ENCODE data around the gene MIAT.

DNA sequence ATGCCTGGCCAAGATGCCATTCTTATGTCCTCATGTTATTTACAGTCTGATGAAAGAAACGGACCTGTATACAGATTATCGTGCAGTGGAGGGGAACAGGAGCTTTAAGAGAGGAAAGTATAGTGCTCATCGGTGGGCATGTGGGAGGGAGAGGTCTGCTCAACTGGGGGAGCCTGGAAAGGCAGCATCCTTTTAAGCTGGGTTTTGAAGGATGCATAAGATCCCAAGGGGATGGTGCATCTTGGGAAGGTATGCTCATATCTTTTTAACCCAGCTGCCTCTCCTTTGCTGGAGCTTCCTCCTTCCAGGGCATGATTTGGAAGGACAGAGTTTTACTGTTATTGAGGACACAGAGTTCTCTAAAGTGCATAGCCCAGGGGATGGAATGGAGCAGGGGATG is 34.8 kb downstream of the MIAT start:
- TF ChIP-seq CTCF (conservative IDR thresholded peaks at IDR 0.05 in 1 of 2, IDR thresholded peaks at IDR 0.05 in 1 of 2; ENCODE audit: low read depth in 1 of 2, low read length in 2 of 2) (no peak), EZH2 (IDR thresholded peaks at IDR 0.05; ENCODE audit: low read length, missing control alignments) (no peak)
